ENCODE results near the gene PDE7B. TPM values are rescaled to one million over a fixed set of nuclear protein-coding genes. Genes with fewer than 3 reads are reported as not detected.

The PDE7B gene
- total and polyA plus RNA-seq, 2 of the 8 experiments (the other 6 are each of a cell fraction or from before 2014, with no cell fraction given): not detected

- TF ChIP-seq JUND (IDR thresholded peaks at IDR 0.05; ENCODE audit: low read length): no peak
Measured at GRCh38 chr6:135976585-135976984, 125.1 kb downstream of the PDE7B start (continued).

- Histone ChIP-seq H3K56ac (replicated peaks; ENCODE audit: insufficient read length, low read depth, low read length) (no peak overlapping the region), H2BK5ac (ENCODE audit: low read depth, low read length) (no peak overlapping the region), H3K4me3 (ENCODE audit: extremely low read depth in 1 of 4, insufficient read depth in 2 of 4, low read depth in 3 of 4, low read length in 4 of 4) (no peak overlapping the region), H3K18ac (ENCODE audit: extremely low read depth, low read length) (no peak overlapping the region), H3K27ac (ENCODE audit: low read depth, low read length) (no peak overlapping the region), H2AFZ (ENCODE audit: low read length) (no peak overlapping the region), H3K23me2 (ENCODE audit: low read depth, low read length) (no peaks in the 10 kb centered on the region), H3K9me3 (ENCODE audit: insufficient read depth in 2 of 2, low read depth in 1 of 2, low read length in 1 of 2) (no peaks in the 10 kb centered on the region), H2BK120ac (replicated peaks; ENCODE audit: low read depth, low read length) (no peak overlapping the region), H2BK12ac (ENCODE audit: low read depth, low read length) (no peak overlapping the region), H3K14ac (ENCODE audit: insufficient read length) (no peak overlapping the region), H3K4me2 (ENCODE audit: insufficient read depth in 1 of 2, low read depth in 2 of 2, low read length in 2 of 2) (no peak overlapping the region), H3K27me3 (replicated peaks in 1 of 4; ENCODE audit: control insufficient read depth in 3 of 4, extremely low read depth in 1 of 4, insufficient read depth in 3 of 4, low read length in 3 of 4) (no peaks in the 10 kb centered on the region), H4K8ac (ENCODE audit: extremely low read depth, insufficient read depth, low read length) (no peak overlapping the region), H4K5ac (ENCODE audit: insufficient read length, low read depth, low read length) (no peak overlapping the region), H3K79me2 (ENCODE audit: control insufficient read depth in 1 of 2, insufficient read depth in 2 of 2, low read length in 2 of 2) (no peaks in the 10 kb centered on the region), H2AK5ac (ENCODE audit: low read depth, low read length) (no peak overlapping the region), H3K4me1 (replicated peaks in 1 of 4; ENCODE audit: control insufficient read depth in 3 of 4, insufficient read depth in 4 of 4, low read length in 3 of 4) (no peaks in the 10 kb centered on the region), H2BK15ac (ENCODE audit: low read length) (no peak overlapping the region), H3K4ac (replicated peaks; ENCODE audit: insufficient read length, low read depth, low read length) (no peak overlapping the region), H3K79me1 (ENCODE audit: low read depth, low read length) (no peaks in the 10 kb centered on the region), H3K36me3 (ENCODE audit: control insufficient read depth in 2 of 4, insufficient read depth in 4 of 4, low read length in 3 of 4) (no peaks in the 10 kb centered on the region), H3K23ac (ENCODE audit: insufficient read length) (no peak overlapping the region), H4K20me1 (replicated peaks in 1 of 2; ENCODE audit: control insufficient read depth in 1 of 2, insufficient read depth in 2 of 2, low read length in 2 of 2) (no peaks in the 10 kb centered on the region), H3K9ac (replicated peaks in 1 of 4; ENCODE audit: extremely low read depth in 1 of 4, low read depth in 3 of 4, low read length in 3 of 4) (no peak overlapping the region), H4K91ac (replicated peaks; ENCODE audit: insufficient read length, low read length) (no peak overlapping the region), H2BK20ac (ENCODE audit: low read length) (no peak overlapping the region)
- ChIA-PET POLR2A (ENCODE audit: partially characterized antibody) (no interaction called here), CTCF (ENCODE audit: partially characterized antibody) (no interaction called here)
- 89% methylated on average over 3 of the region's 3 CpGs; no CpG with 5 or more reads in 1 of the 2 experiments for WGBS, 2 experiments (ENCODE audit: extremely low coverage in 1 of 2, insufficient coverage in 1 of 2, insufficient read length in 1 of 2, insufficient replicate concordance in 2 of 2, low coverage in 1 of 2, low lambda C conversion rate in 2 of 2, missing lambda C conversion rate in 1 of 2)
- DNase-seq (ENCODE audit: low read depth in 1 of 2, low spot score in 2 of 2) (no peak), FAIRE-seq (no peak)
- TF ChIP-seq BACH1 (IDR thresholded peaks at IDR 0.05; ENCODE audit: low read length) (no peak), SUZ12 (IDR thresholded peaks at IDR 0.05; ENCODE audit: low read length) (no peak), GTF2F1 (IDR thresholded peaks at IDR 0.05; ENCODE audit: borderline replicate concordance, low read depth, low read length) (no peak), RXRA (IDR thresholded peaks at IDR 0.05; ENCODE audit: insufficient read depth, low read depth, low read length) (no peak), HDAC2 (IDR thresholded peaks at IDR 0.05; ENCODE audit: borderline replicate concordance in 1 of 2, low read depth in 2 of 2, low read length in 2 of 2) (no peak), USF2 (IDR thresholded peaks at IDR 0.05; ENCODE audit: low read length) (no peak), NRF1 (IDR thresholded peaks at IDR 0.05; ENCODE audit: low read depth, low read length) (no peak)
- TF ChIP-seq, protein P1, sequence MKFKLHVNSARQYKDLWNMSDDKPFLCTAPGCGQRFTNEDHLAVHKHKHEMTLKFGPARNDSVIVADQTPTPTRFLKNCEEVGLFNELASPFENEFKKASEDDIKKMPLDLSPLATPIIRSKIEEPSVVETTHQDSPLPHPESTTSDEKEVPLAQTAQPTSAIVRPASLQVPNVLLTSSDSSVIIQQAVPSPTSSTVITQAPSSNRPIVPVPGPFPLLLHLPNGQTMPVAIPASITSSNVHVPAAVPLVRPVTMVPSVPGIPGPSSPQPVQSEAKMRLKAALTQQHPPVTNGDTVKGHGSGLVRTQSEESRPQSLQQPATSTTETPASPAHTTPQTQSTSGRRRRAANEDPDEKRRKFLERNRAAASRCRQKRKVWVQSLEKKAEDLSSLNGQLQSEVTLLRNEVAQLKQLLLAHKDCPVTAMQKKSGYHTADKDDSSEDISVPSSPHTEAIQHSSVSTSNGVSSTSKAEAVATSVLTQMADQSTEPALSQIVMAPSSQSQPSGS (IDR thresholded peaks at IDR 0.05; ENCODE audit: low read length): no peak
Measured at GRCh38 chr6:135983093-135983492, 131.6 kb downstream of the PDE7B start.

Data from H1 (cell line).